HCT116 (cell line): ENCODE measurements around the gene VTN. TPM values are rescaled to one million over a fixed set of nuclear protein-coding genes. Genes with fewer than 3 reads are reported as not detected.

Experiments used
- ATAC-seq: fragments of 200-7000 bp; cut with Tn5 transposase; 2 replicates; pipeline ENCODE4 v1.9.1; 2020; ENCODE audit warnings: mild to moderate bottlenecking, moderate library complexity
- BruUV-seq: library from RNA; stranded (reverse); fragments of 400-500 nt; replicated peaks from 2 replicates; lab custom pipeline; 2021; lab: Mats Ljungman, UMichigan
- CTCF ChIA-PET: fragments of 300-600 bp; sonication (Branson Sonifier 250); formaldehyde crosslinking; loops from one replicate; lab custom pipeline; 2021; ENCODE audit warnings: antibody characterized with exemption; lab: Charles Lee
- POLR2A ChIA-PET: fragments of 300-600, 350-600 bp; sonication (Branson Sonifier 250); formaldehyde crosslinking; loops from one replicate; lab custom pipeline; 2021; ENCODE audit warnings: antibody characterized with exemption; lab: Charles Lee
- RAD21 ChIA-PET, 2 experiments: fragments of 300-600 bp; sonication (Branson Sonifier 250); formaldehyde crosslinking; loops; one replicate each; lab custom pipeline; 2023; ENCODE audit warnings: low total read pairs in 2 of 2; ENCODE audit not compliant: uncharacterized antibody in 2 of 2, unreplicated experiment in 2 of 2, low non-redundant PET in 1 of 2; lab: Charles Lee
- DNase-seq: peaks from one replicate; pipeline ENCODE4 v3.0.0-alpha.2; 2010; ENCODE audit warnings: low read depth, low spot score
- H2AFZ ChIP-seq: fragments of 200-600 bp; shearing (Covaris generic), sonication (generic); 2 replicates; pipeline ENCODE4 v1.6.1; 2017; ENCODE audit warnings: low read depth, mixed run types, mixed read lengths, antibody characterized with exemption, low read length; ENCODE audit not compliant: poor library complexity, severe bottlenecking
- H3K27ac ChIP-seq: 2 replicates; pipeline ENCODE4 v1.5.1; 2012; ENCODE audit warnings: low read depth, low read length
- H3K27me3 ChIP-seq: fragments of 200-600 bp; sonication (generic); 2 replicates; pipeline ENCODE4 v1.6.1; 2016; ENCODE audit warnings: mixed run types, low read length, mixed read lengths; ENCODE audit not compliant: insufficient read depth
- H3K36me3 ChIP-seq, 2 experiments: fragments of 200-500 bp in 1 of 2; fragments of 200-600 bp in 1 of 2; sonication (Bioruptor generic) in 1 of 2; sonication (generic) in 1 of 2; 2 replicates each; pipeline versions ENCODE4 v1.5.1 to v1.6.1; 2014 to 2016; ENCODE audit warnings: low read length in 2 of 2, inconsistent platforms in 1 of 2, mixed read lengths in 1 of 2, mixed run types in 1 of 2; ENCODE audit not compliant: insufficient read depth in 2 of 2, control insufficient read depth in 1 of 2
- H3K4me1 ChIP-seq, 2 experiments: fragments of 200-600 bp in 1 of 2; sonication (generic) in 1 of 2; 2 replicates each; pipeline versions ENCODE4 v1.5.1 to v1.6.1; 2012 to 2017; ENCODE audit warnings: low read length in 2 of 2, inconsistent platforms in 1 of 2, mild to moderate bottlenecking in 1 of 2, mixed read lengths in 1 of 2, mixed run types in 1 of 2, moderate library complexity in 1 of 2; ENCODE audit not compliant: insufficient read depth in 2 of 2, control insufficient read depth in 1 of 2
- H3K4me2 ChIP-seq: fragments of 200-600 bp; sonication (generic); 2 replicates; pipeline ENCODE4 v1.6.1; 2017; ENCODE audit warnings: mixed run types, low read length, mixed read lengths
- H3K4me3 ChIP-seq, 2 experiments: fragments of 200-600 bp in 1 of 2; sonication (generic) in 1 of 2; replicated peaks in 1 of 2; 2 replicates each; pipeline ENCODE4 v1.5.1; 2011 to 2016; ENCODE audit warnings: low read length in 2 of 2, control low read depth in 1 of 2, low read depth in 1 of 2, mild to moderate bottlenecking in 1 of 2, mixed read lengths in 1 of 2, mixed run types in 1 of 2
- H3K79me2 ChIP-seq: fragments of 200-600 bp; sonication (generic); 2 replicates; pipeline ENCODE4 v1.6.1; 2017; ENCODE audit warnings: mild to moderate bottlenecking, mixed run types, low read length, moderate library complexity, mixed read lengths; ENCODE audit not compliant: insufficient read depth
- H3K9ac ChIP-seq: fragments of 200-600 bp; sonication (generic); 2 replicates; pipeline ENCODE4 v1.6.1; 2016; ENCODE audit warnings: low read length, mixed read lengths
- H3K9me2 ChIP-seq: fragments of 200-600 bp; sonication (generic), shearing (Covaris generic); 2 replicates; pipeline ENCODE4 v1.6.1; 2017; ENCODE audit warnings: mixed run types, mild to moderate bottlenecking, moderate library complexity; ENCODE audit not compliant: insufficient read depth
- H3K9me3 ChIP-seq, 2 experiments: fragments of 200-500 bp in 1 of 2; fragments of 200-600 bp in 1 of 2; sonication (Bioruptor generic) in 1 of 2; sonication (generic) in 1 of 2; 2 replicates each; pipeline ENCODE4 v1.6.1; 2014 to 2017; ENCODE audit warnings: low read length in 2 of 2, mixed read lengths in 2 of 2, inconsistent platforms in 1 of 2, low read depth in 1 of 2, mild to moderate bottlenecking in 1 of 2, mixed run types in 1 of 2, moderate library complexity in 1 of 2; ENCODE audit not compliant: control insufficient read depth in 1 of 2, insufficient read depth in 1 of 2
- H4K20me1 ChIP-seq: fragments of 200-600 bp; sonication (generic), shearing (Covaris generic); 2 replicates; pipeline ENCODE4 v1.6.1; 2017; ENCODE audit warnings: mixed run types, mild to moderate bottlenecking, moderate library complexity; ENCODE audit not compliant: insufficient read depth
- CBX3 ChIP-seq: IDR thresholded peaks from 2 replicates; pipeline ENCODE4 v1.6.1; 2012; ENCODE audit warnings: low read depth
- CEBPB ChIP-seq: IDR thresholded peaks from 2 replicates; pipeline ENCODE4 v1.6.1; 2012; ENCODE audit warnings: low read depth
- ELF1 ChIP-seq: IDR thresholded peaks from 2 replicates; pipeline ENCODE4 v1.6.1; 2012; ENCODE audit warnings: low read depth, borderline replicate concordance
- EZH2 ChIP-seq: fragments of 200-600 bp; sonication (generic); IDR thresholded peaks from 2 replicates; pipeline ENCODE4 v1.6.1; 2017; ENCODE audit warnings: antibody characterized with exemption, mixed run types
- FOSL1 ChIP-seq: IDR thresholded peaks from 2 replicates; pipeline ENCODE4 v1.6.1; 2012; ENCODE audit warnings: low read depth
- MAX ChIP-seq: IDR thresholded peaks from 2 replicates; pipeline ENCODE4 v1.6.1; 2012
- POLR2A ChIP-seq: IDR thresholded peaks from 2 replicates; pipeline ENCODE4 v1.7.0; 2011; ENCODE audit warnings: borderline replicate concordance; ENCODE audit not compliant: insufficient read depth, insufficient read length; ENCODE audit errors: extremely low read depth
- POLR2AphosphoS5 ChIP-seq: IDR thresholded peaks from 2 replicates; pipeline ENCODE4 v1.6.1; 2011; ENCODE audit warnings: mild to moderate bottlenecking, low read depth, low read length, moderate library complexity
- RAD21 ChIP-seq: IDR thresholded peaks from 2 replicates; pipeline ENCODE4 v1.6.1; 2012; ENCODE audit warnings: low read depth, mild to moderate bottlenecking
- TCF7L2 ChIP-seq: IDR thresholded peaks from 2 replicates; pipeline ENCODE4 v1.7.0; 2011; ENCODE audit warnings: borderline replicate concordance, inconsistent platforms; ENCODE audit not compliant: insufficient read depth, insufficient read length; ENCODE audit errors: extremely low read depth
- YY1 ChIP-seq: IDR thresholded peaks from 2 replicates; pipeline ENCODE4 v1.6.1; 2011; ENCODE audit warnings: low read length, low read depth, moderate library complexity, mild to moderate bottlenecking; ENCODE audit not compliant: insufficient replicate concordance; ENCODE audit errors: extremely low read depth
- ZFX ChIP-seq: fragments of 450-650 bp; IDR thresholded peaks from 2 replicates; pipeline ENCODE4 v1.6.1; 2017
- intact Hi-C: fragments of 100-400 bp; cut with micrococcal nuclease; formaldehyde crosslinking; loops from 2 replicates; pipeline ENCODE4 v1.10.0; 2022
- total RNA-seq: library from RNA; stranded (reverse); gene quantifications from one replicate; pipeline ENCODE4 v1.2.1, GENCODE V29; 2021; ENCODE audit not compliant: unreplicated experiment
- TF ChIP-seq, protein P1 (sequence below): IDR thresholded peaks from 2 replicates; pipeline ENCODE4 v1.6.1; 2012
- TF ChIP-seq, protein P2 (sequence below), 3 experiments: fragments of 200-600 bp in 1 of 3; sonication (generic) in 1 of 3; IDR thresholded peaks in 2 of 3; conservative IDR thresholded peaks in 1 of 3; 2 replicates each; pipeline ENCODE4 v1.5.1; 2012 to 2017; ENCODE audit warnings: low read depth in 2 of 3, low read length in 2 of 3, antibody characterized with exemption in 1 of 3, borderline replicate concordance in 1 of 3, control low read depth in 1 of 3, mild to moderate bottlenecking in 1 of 3, mixed read lengths in 1 of 3, mixed run types in 1 of 3, moderate library complexity in 1 of 3; ENCODE audit not compliant: insufficient read depth in 1 of 3

Gene VTN
- total RNA-seq, 1 experiment from 2014 or later, result 1.5 TPM

DNA sequence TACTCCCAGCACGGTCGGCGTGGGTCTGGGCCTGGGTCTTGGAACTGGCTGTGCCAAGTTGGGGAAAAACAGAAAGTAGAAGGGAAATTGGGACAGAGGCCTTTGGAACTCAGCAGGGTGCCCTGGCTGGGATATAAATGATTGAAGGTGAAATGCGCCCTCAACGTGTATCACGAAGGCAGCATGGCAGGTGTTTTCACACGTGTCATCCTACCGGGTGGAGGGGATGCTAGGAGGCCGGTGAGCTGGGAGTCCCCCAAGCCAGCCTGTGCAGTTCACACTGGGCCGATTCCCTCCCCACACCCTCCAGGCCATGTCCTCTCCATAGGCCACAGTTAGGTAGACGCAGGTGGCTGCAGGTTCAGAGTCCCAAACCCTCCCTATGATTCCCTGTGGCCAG lies 28.6 kb downstream of the VTN start:
- CTCF ChIA-PET, result no interaction called here

More for the DNA sequence above, 28.6 kb downstream of the VTN start:
- ATAC-seq, result no peak
- Histone ChIP-seq H3K4me3 (no peak overlapping the region), H3K9ac (no peak overlapping the region), H3K27ac (no peak overlapping the region), H2AFZ (no peak overlapping the region), H4K20me1 (no peaks in the 10 kb centered on the region), H3K9me2 (no peaks in the 10 kb centered on the region), H3K27me3 (no peaks in the 10 kb centered on the region), H3K4me2 (no peak overlapping the region), H3K79me2 (peaks cover 27% of the 10 kb centered on the region), H3K36me3 (peaks cover 27 to 38% of the 10 kb centered on the region in 2 experiments), H3K4me1 (peaks cover 10 to 23% of the 10 kb centered on the region in 2 experiments), H3K9me3 (no peaks in the 10 kb centered on the region)
- no peak for DNase-seq
- POLR2A ChIA-PET, result no interaction called here
- RAD21 ChIA-PET, result no interaction called here
- no TSS peak for BruUV-seq
- no peak for TF ChIP-seq EZH2
- no peak for TF ChIP-seq MAX
- no peak for TF ChIP-seq CBX3
- TF ChIP-seq ZFX, result no peak
- no peak for TF ChIP-seq POLR2AphosphoS5
- no peak for TF ChIP-seq ELF1
- no peak for TF ChIP-seq YY1
- TF ChIP-seq POLR2A, result no peak
- no peak for TF ChIP-seq TCF7L2
- TF ChIP-seq, protein P1, sequence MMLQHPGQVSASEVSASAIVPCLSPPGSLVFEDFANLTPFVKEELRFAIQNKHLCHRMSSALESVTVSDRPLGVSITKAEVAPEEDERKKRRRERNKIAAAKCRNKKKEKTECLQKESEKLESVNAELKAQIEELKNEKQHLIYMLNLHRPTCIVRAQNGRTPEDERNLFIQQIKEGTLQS, result no peak
- TF ChIP-seq CEBPB, result no peak
- no peak for TF ChIP-seq FOSL1
- TF ChIP-seq, protein P2, sequence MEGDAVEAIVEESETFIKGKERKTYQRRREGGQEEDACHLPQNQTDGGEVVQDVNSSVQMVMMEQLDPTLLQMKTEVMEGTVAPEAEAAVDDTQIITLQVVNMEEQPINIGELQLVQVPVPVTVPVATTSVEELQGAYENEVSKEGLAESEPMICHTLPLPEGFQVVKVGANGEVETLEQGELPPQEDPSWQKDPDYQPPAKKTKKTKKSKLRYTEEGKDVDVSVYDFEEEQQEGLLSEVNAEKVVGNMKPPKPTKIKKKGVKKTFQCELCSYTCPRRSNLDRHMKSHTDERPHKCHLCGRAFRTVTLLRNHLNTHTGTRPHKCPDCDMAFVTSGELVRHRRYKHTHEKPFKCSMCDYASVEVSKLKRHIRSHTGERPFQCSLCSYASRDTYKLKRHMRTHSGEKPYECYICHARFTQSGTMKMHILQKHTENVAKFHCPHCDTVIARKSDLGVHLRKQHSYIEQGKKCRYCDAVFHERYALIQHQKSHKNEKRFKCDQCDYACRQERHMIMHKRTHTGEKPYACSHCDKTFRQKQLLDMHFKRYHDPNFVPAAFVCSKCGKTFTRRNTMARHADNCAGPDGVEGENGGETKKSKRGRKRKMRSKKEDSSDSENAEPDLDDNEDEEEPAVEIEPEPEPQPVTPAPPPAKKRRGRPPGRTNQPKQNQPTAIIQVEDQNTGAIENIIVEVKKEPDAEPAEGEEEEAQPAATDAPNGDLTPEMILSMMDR (IDR thresholded peaks at IDR 0.05 in 2 of 3, conservative IDR thresholded peaks at IDR 0.05 in 1 of 3; ENCODE audit: borderline replicate concordance in 1 of 3, insufficient read depth in 1 of 3, low read depth in 2 of 3, low read length in 2 of 3), result no peak
- no peak for TF ChIP-seq RAD21
- intact Hi-C loops, result no loop called here
